DMS79 (cell line): ENCODE measurements around the gene FITM1.

ENCODE experiments used
- DNase-seq: peaks from one replicate; lab custom pipeline; 2025; lab: John Stamatoyannopoulos, UW

Gene FITM1

GRCh38 chr14:24130380-24130716 is at the start of gene FITM1:
TSS of gene FITM1 (plus strand) at chr14:24130659. CDS start at chr14:24131564, 905 bp downstream.
- DNase-seq = no peak

GRCh38 chr14:24080888-24081738 is 49.3 kb upstream of the FITM1 start:
- peak; percentile 79 for DNase-seq

GRCh38 chr14:24081739-24082211 is 48.7 kb upstream of the FITM1 start:
- no peak for DNase-seq

GRCh38 chr14:24082411-24083080 is 47.9 kb upstream of the FITM1 start:
- DNase-seq = no peak

- no peak for DNase-seq
Measured at GRCh38 chr14:24083462-24083861, 47.0 kb upstream of the FITM1 start.

- no peak for DNase-seq
Measured at GRCh38 chr14:24084440-24084839, 46.0 kb upstream of the FITM1 start.

- no peak for DNase-seq
Measured at GRCh38 chr14:24085215-24085614, 45.2 kb upstream of the FITM1 start.

GRCh38 chr14:24086193-24086955 is 44.1 kb upstream of the FITM1 start:
- no peak for DNase-seq

- DNase-seq = no peak
Measured at GRCh38 chr14:24087004-24087403, 43.5 kb upstream of the FITM1 start.

- DNase-seq = no peak
Measured at GRCh38 chr14:24088095-24088494, 42.4 kb upstream of the FITM1 start.

GRCh38 chr14:24089890-24090289 is 40.6 kb upstream of the FITM1 start:
- no peak for DNase-seq

- DNase-seq = no peak
Measured at GRCh38 chr14:24092110-24092504, 38.4 kb upstream of the FITM1 start.

- no peak for DNase-seq
Measured at GRCh38 chr14:24092505-24093206, 37.8 kb upstream of the FITM1 start.

GRCh38 chr14:24093207-24093900 is 37.1 kb upstream of the FITM1 start:
- DNase-seq = no peak

GRCh38 chr14:24093901-24094840 is 36.3 kb upstream of the FITM1 start, which contains the start of gene PCK2:
TSS of gene PCK2 (plus strand) at chr14:24094311. CDS start at chr14:24094406, 95 bp downstream.
- DNase-seq = peak; percentile 97

- DNase-seq = no peak
Measured at GRCh38 chr14:24094841-24095270, 35.6 kb upstream of the FITM1 start.

- peak; percentile 23 for DNase-seq
Measured at GRCh38 chr14:24095271-24096068, 35.0 kb upstream of the FITM1 start.

GRCh38 chr14:24096545-24097181 is 33.8 kb upstream of the FITM1 start:
- DNase-seq = no peak
